Ishikawa (cell line): ENCODE measurements around the gene ATF3.

ENCODE experiments used
- CEBPB ChIP-seq: IDR thresholded peaks from 2 replicates; pipeline ENCODE4 v1.6.1; 2012
- CREB1 ChIP-seq: IDR thresholded peaks from 2 replicates; pipeline ENCODE4 v1.6.1; 2012; ENCODE audit warnings: low read depth
- EGR1 ChIP-seq: IDR thresholded peaks from 2 replicates; pipeline ENCODE4 v1.6.1; 2012
- EP300 ChIP-seq: IDR thresholded peaks from 2 replicates; pipeline ENCODE4 v1.6.1; 2012; ENCODE audit warnings: borderline replicate concordance
- FOXM1 ChIP-seq: IDR thresholded peaks from 2 replicates; pipeline ENCODE4 v1.6.1; 2012; ENCODE audit warnings: low read depth, borderline replicate concordance
- NFIC ChIP-seq: IDR thresholded peaks from 2 replicates; pipeline ENCODE4 v1.6.1; 2012
- RAD21 ChIP-seq: IDR thresholded peaks from 2 replicates; pipeline ENCODE4 v1.6.1; 2012; ENCODE audit warnings: low read depth
- TAF1 ChIP-seq: IDR thresholded peaks from 2 replicates; pipeline ENCODE4 v1.6.1; 2012; ENCODE audit warnings: low read depth, mild to moderate bottlenecking
- TCF12 ChIP-seq: IDR thresholded peaks from 2 replicates; pipeline ENCODE4 v1.6.1; 2012; ENCODE audit warnings: low read depth
- TEAD4 ChIP-seq: IDR thresholded peaks from 2 replicates; pipeline ENCODE4 v1.6.1; 2012
- YY1 ChIP-seq: IDR thresholded peaks from 2 replicates; pipeline ENCODE4 v1.6.1; 2012; ENCODE audit warnings: low read depth
- ZBTB7A ChIP-seq: IDR thresholded peaks from 2 replicates; pipeline ENCODE4 v1.6.1; 2012; ENCODE audit warnings: low read depth
- TF ChIP-seq, protein P1 (sequence below): IDR thresholded peaks from 2 replicates; pipeline ENCODE4 v1.6.1; 2012
- TF ChIP-seq, protein P2 (sequence below): IDR thresholded peaks from 2 replicates; pipeline ENCODE4 v1.6.1; 2012
- TF ChIP-seq, protein P3 (sequence below): IDR thresholded peaks from 2 replicates; pipeline ENCODE4 v1.6.1; 2012; ENCODE audit warnings: low read depth, mild to moderate bottlenecking

Gene ATF3

DNA sequence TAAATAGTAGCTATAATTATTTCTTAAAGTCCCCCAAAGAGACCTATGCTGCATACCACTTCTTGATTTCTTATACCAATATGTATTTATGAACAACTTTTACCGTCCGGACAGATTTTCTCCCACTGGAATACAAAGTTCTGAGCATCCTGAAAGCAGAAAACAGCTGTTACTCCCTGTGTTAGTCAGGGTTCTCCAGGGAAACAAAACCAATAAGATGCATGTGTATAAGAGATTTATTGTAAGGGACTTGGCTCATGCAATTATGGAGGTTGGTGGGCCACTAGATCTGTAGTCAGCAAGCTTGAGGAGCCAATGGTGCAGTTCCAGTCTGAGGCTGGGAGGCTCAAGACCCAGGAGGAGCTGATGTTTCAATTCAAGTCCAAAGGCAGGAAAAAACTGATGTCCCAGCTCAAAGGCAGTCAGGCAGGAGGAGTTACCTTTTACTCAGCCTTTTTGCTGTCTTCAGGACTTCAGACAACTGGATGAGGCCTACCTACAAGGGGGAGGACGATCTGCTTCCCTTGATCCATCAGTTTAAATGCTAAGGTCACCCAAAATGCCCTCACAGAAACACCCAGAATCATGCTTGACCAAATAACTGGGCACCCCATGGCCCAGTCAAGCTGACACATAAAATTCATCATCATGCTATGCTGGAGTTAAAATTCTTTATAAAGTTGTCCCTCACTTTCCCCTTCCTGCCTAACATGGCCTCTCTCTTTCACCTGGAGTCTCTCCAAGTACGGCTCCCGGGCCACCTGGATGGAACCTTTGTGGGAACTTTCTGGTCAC is 24.3 kb upstream of the ATF3 start:
- no peak for TF ChIP-seq TCF12
- no peak for TF ChIP-seq RAD21

DNA sequence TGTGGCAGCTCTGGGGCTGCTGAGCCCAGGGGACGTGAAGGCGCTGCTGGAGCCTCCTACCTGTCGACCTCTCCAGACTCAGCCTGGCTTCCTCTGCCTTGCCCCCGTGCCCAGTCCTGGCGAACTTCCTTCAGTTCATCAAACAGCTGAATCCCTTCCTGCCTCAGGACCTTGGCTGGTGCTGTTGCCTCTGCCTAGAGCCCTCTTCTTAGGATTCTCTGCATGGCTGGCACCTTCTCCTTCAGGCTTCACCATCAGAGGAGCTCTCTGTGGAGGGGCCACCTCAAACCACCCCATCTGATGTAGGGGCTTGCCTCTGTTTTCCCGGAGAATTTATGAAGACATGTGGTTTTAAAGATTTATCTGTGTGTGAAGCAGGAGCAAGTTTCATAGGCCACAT is 23.4 kb upstream of the ATF3 start:
- TF ChIP-seq RAD21: no peak
- TF ChIP-seq, protein P1, sequence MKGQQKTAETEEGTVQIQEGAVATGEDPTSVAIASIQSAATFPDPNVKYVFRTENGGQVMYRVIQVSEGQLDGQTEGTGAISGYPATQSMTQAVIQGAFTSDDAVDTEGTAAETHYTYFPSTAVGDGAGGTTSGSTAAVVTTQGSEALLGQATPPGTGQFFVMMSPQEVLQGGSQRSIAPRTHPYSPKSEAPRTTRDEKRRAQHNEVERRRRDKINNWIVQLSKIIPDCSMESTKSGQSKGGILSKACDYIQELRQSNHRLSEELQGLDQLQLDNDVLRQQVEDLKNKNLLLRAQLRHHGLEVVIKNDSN: no peak
- TF ChIP-seq EP300: no peak
- no peak for TF ChIP-seq CEBPB

DNA sequence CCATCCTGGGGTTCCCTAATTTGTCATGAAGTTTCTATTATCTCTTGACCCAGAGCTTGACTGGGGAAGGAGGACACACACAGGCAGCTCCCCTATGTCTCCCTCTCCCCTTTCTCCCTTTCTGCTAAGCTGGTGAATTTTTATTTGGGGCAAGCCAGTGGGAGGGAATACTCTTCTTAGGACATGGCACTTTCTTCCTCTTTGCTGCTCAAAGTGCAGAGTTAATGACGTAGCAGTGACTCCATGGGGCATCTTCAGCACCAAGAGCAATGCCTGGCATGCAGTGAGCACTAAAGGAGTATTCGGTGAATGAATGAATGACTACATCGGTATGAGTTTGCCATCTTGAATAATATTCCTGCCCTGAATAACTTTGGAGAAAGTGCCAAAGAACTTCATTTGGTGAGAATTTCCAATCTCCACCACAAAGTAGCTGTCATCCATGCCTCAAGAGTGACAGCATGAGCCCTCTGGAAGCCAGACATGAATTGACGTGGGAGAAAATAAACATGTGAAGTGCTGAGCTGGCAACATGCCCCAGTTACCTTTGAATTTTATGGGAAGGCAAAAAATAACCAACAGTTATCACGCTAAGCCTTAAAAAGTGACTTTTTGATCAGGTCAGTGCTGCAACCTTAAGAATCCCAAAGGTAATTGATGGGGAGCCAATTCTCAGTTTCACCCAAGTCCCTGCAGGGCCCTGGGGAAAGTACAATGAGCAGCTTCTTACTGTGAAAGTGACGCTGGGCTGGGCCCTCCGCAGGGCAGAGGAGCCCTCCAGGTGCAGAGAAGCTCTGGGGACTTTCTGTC is 22.1 kb upstream of the ATF3 start:
- no peak for TF ChIP-seq TAF1
- no peak for TF ChIP-seq RAD21
- no peak for TF ChIP-seq TEAD4
- TF ChIP-seq, protein P1: no peak
- TF ChIP-seq EGR1: no peak
- no peak for TF ChIP-seq CREB1
- TF ChIP-seq EP300: no peak
- no peak for TF ChIP-seq TCF12
- no peak for TF ChIP-seq FOXM1
- TF ChIP-seq ZBTB7A: no peak
- no peak for TF ChIP-seq YY1
- TF ChIP-seq, protein P2, sequence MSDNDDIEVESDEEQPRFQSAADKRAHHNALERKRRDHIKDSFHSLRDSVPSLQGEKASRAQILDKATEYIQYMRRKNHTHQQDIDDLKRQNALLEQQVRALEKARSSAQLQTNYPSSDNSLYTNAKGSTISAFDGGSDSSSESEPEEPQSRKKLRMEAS: no peak
- TF ChIP-seq, protein P3, sequence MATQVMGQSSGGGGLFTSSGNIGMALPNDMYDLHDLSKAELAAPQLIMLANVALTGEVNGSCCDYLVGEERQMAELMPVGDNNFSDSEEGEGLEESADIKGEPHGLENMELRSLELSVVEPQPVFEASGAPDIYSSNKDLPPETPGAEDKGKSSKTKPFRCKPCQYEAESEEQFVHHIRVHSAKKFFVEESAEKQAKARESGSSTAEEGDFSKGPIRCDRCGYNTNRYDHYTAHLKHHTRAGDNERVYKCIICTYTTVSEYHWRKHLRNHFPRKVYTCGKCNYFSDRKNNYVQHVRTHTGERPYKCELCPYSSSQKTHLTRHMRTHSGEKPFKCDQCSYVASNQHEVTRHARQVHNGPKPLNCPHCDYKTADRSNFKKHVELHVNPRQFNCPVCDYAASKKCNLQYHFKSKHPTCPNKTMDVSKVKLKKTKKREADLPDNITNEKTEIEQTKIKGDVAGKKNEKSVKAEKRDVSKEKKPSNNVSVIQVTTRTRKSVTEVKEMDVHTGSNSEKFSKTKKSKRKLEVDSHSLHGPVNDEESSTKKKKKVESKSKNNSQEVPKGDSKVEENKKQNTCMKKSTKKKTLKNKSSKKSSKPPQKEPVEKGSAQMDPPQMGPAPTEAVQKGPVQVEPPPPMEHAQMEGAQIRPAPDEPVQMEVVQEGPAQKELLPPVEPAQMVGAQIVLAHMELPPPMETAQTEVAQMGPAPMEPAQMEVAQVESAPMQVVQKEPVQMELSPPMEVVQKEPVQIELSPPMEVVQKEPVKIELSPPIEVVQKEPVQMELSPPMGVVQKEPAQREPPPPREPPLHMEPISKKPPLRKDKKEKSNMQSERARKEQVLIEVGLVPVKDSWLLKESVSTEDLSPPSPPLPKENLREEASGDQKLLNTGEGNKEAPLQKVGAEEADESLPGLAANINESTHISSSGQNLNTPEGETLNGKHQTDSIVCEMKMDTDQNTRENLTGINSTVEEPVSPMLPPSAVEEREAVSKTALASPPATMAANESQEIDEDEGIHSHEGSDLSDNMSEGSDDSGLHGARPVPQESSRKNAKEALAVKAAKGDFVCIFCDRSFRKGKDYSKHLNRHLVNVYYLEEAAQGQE: no peak
- no peak for TF ChIP-seq CEBPB
- TF ChIP-seq NFIC: no peak

DNA sequence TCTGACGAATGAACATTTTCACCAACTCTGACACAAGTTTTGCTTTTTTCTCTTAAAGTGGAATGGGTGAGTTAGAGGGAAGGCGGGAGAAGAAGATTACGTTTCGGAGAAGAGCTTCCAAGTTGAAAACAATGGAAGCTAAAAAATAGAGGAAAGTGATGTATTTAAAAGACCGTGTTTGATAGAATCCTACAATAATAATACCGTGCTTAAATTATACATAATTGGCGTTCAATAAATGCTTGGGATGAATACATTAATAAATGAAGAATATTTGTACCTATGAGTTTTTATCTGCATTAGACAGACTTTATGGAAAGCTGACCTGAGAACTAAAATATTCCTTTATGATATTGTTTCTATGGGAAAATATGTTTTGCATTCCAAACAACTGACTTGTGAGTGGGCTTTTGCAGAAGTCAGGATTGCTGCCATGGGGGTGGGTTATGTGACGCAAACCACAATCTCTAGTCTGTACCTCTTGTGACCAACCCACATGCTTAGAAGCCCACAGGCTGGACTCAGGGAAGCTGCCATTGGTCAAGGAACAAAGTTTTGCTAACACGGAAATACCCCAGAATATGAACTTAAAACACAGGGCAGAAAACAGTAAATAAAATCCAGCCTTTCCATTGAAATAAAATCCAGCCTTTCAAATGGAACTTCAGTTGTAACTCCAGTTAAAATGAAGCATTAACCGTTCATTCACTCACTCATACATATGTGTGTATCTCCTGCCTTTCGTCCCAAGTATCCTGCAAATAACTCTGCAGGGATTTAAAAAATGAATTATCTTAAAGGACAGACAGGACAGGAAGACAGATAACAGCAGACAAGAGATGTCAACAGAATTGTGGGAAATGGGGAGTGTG is 21.3 kb upstream of the ATF3 start:
- TF ChIP-seq CREB1 (no peak), EP300 (no peak), ZBTB7A (no peak), EGR1 (no peak), YY1 (no peak), RAD21 (no peak), TCF12 (no peak), NFIC (no peak), TEAD4 (no peak), FOXM1 (no peak), CEBPB (no peak)
- TF ChIP-seq, protein P1: no peak
- TF ChIP-seq, protein P3: no peak
- TF ChIP-seq, protein P2: no peak
